PC-3 (cell line): ENCODE data around the gene RCCD1.

ENCODE experiments used
- EZH2 ChIP-seq: fragments of 300-600 bp; sonication (generic); IDR thresholded peaks from one replicate; pipeline ENCODE4 v1.6.1; 2017; ENCODE audit warnings: antibody characterized with exemption, mild to moderate bottlenecking, low read length; ENCODE audit not compliant: unreplicated experiment
- EZH2phosphoT487 ChIP-seq: fragments of 300-600 bp; sonication (generic); IDR thresholded peaks from 2 replicates; pipeline ENCODE4 v1.6.1; 2018; ENCODE audit warnings: mild to moderate bottlenecking, antibody characterized with exemption, low read length, borderline replicate concordance
- TF ChIP-seq, protein P1 (sequence below): fragments of 300-600 bp; sonication (generic); conservative IDR thresholded peaks from 2 replicates; pipeline ENCODE4 v1.5.1; 2017; ENCODE audit warnings: antibody characterized with exemption, low read depth, mild to moderate bottlenecking, low read length

DNA sequence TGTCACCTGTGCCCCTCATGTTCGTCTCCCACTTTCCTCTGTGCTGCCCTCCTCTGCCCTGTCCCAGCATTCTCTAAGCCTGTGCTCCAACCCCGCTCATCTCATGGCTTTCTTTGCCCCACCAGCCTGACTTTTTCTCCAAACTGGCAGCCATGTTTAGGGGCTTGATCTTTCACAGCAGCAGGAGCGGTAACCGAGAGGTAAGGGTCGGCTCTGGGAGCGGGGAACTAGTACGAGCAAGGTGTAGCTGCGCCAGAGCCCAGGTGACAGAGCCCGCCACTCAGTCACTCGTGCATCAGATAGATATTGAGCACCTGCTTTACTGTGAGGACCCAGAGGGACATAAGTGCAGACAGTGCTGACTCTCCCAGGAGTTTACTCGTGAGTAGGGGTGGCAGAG lies 38.2 kb upstream of the RCCD1 start:
- no peak for TF ChIP-seq EZH2phosphoT487
- TF ChIP-seq EZH2: no peak
- TF ChIP-seq, protein P1, sequence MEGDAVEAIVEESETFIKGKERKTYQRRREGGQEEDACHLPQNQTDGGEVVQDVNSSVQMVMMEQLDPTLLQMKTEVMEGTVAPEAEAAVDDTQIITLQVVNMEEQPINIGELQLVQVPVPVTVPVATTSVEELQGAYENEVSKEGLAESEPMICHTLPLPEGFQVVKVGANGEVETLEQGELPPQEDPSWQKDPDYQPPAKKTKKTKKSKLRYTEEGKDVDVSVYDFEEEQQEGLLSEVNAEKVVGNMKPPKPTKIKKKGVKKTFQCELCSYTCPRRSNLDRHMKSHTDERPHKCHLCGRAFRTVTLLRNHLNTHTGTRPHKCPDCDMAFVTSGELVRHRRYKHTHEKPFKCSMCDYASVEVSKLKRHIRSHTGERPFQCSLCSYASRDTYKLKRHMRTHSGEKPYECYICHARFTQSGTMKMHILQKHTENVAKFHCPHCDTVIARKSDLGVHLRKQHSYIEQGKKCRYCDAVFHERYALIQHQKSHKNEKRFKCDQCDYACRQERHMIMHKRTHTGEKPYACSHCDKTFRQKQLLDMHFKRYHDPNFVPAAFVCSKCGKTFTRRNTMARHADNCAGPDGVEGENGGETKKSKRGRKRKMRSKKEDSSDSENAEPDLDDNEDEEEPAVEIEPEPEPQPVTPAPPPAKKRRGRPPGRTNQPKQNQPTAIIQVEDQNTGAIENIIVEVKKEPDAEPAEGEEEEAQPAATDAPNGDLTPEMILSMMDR: no peak
